Measurements from ENCODE around the gene SET. TPM values are rescaled to one million over a fixed set of nuclear protein-coding genes. Genes with fewer than 3 reads are reported as not detected.

Gene SET
- total RNA-seq, 1 experiment from 2014 or later, result 1,129 TPM

GRCh38 chr9:128719919-128720605 lies 31.0 kb downstream of the SET start (continued):
- no peak for TF ChIP-seq ZBTB21 (CRISPR knock-in tag; IDR thresholded peaks at IDR 0.05; ENCODE audit: borderline replicate concordance)
- no peak for TF ChIP-seq NFATC4 (CRISPR knock-in tag; IDR thresholded peaks at IDR 0.05)
- TF ChIP-seq GABPB1 (CRISPR knock-in tag; IDR thresholded peaks at IDR 0.05), result no peak
- no peak for TF ChIP-seq ZNF138 (CRISPR knock-in tag; conservative IDR thresholded peaks at IDR 0.05)
- TF ChIP-seq TP53 (CRISPR knock-in tag; IDR thresholded peaks at IDR 0.05), result no peak
- no peak for TF ChIP-seq HMGXB4 (CRISPR knock-in tag; IDR thresholded peaks at IDR 0.05)
- no peak for TF ChIP-seq ELF4 (CRISPR knock-in tag; IDR thresholded peaks at IDR 0.05; ENCODE audit: low read depth)

GRCh38 chr9:128720841-128721486 lies 31.9 kb downstream of the SET start:
- Mint-ChIP-seq H3K4me3 (no peak overlapping the region; the same call in 1 of the 2 replicates), H3K27me3 (ENCODE audit: low read depth) (no peaks in the 10 kb centered on the region), H3K27ac (no peak overlapping the region), H3K4me1 (peaks cover 15% of the 10 kb centered on the region), H3K36me3 (peaks cover 3% of the 10 kb centered on the region; the same call in 1 of the 2 replicates), H3K9me3 (no peaks in the 10 kb centered on the region)
- ChIA-PET POLR2A (no interaction called here), CTCF (interaction anchor here (0.6 to 1.0 kb wide), 3 partner anchors 8 to 110 kb away, joined by 3 read pairs; no protein-coding TSS in a partner anchor)
- no peak for TF ChIP-seq HMGXB4 (CRISPR knock-in tag; IDR thresholded peaks at IDR 0.05)
- TF ChIP-seq ETV6 (CRISPR knock-in tag; IDR thresholded peaks at IDR 0.05), result no peak
- no peak for TF ChIP-seq ZNF317 (CRISPR knock-in tag; IDR thresholded peaks at IDR 0.05; ENCODE audit: borderline replicate concordance, low read depth)
- no peak for TF ChIP-seq IRF1 (CRISPR knock-in tag; IDR thresholded peaks at IDR 0.05)
- DNase-seq (ENCODE audit: low spot score) (no peak), ATAC-seq (no peak)

GRCh38 chr9:128721487-128722010 lies 32.5 kb downstream of the SET start:
- DNase-seq (ENCODE audit: low spot score) (no peak), ATAC-seq (no peak)
- Mint-ChIP-seq H3K36me3 (peaks cover 2% of the 10 kb centered on the region; the same call in 1 of the 2 replicates), H3K4me1 (peaks cover 15% of the 10 kb centered on the region), H3K9me3 (no peaks in the 10 kb centered on the region), H3K4me3 (no peak overlapping the region), H3K27ac (no peak overlapping the region), H3K27me3 (ENCODE audit: low read depth) (no peaks in the 10 kb centered on the region)
- CTCF ChIA-PET, result no interaction called here
- TF ChIP-seq HMGA2 (CRISPR knock-in tag; IDR thresholded peaks at IDR 0.05) (no peak), SMAD4 (CRISPR knock-in tag; IDR thresholded peaks at IDR 0.05) (no peak), NFATC4 (CRISPR knock-in tag; IDR thresholded peaks at IDR 0.05) (no peak), FOXJ3 (CRISPR knock-in tag; IDR thresholded peaks at IDR 0.05; ENCODE audit: borderline replicate concordance) (no peak), CBFB (CRISPR knock-in tag; IDR thresholded peaks at IDR 0.05; ENCODE audit: low read depth) (no peak), STAT6 (CRISPR knock-in tag; conservative IDR thresholded peaks at IDR 0.05; ENCODE audit: low read depth) (no peak), GABPB1 (CRISPR knock-in tag; IDR thresholded peaks at IDR 0.05) (no peak), FOXK1 (CRISPR knock-in tag; IDR thresholded peaks at IDR 0.05) (no peak), ZNF423 (CRISPR knock-in tag; IDR thresholded peaks at IDR 0.05) (no peak), ZSCAN18 (CRISPR knock-in tag; IDR thresholded peaks at IDR 0.05) (no peak), ZBTB21 (CRISPR knock-in tag; IDR thresholded peaks at IDR 0.05; ENCODE audit: borderline replicate concordance) (no peak), ZNF121 (CRISPR knock-in tag; IDR thresholded peaks at IDR 0.05) (no peak), TEAD1 (CRISPR knock-in tag; IDR thresholded peaks at IDR 0.05) (no peak), SP1 (CRISPR knock-in tag; conservative IDR thresholded peaks at IDR 0.05) (no peak)
- POLR2A ChIA-PET, result no interaction called here
